Stimulated activated CD8-positive, alpha-beta memory T cell treated with anti-CD3 and anti-CD28 coated beads, Interleukin-4, amount 100 ng/mL, for 24 hours (primary cell): ENCODE data around the gene EGR4.

Source experiments
- DNase-seq: peaks from one replicate; pipeline ENCODE4 v3.0.0-alpha.2; 2020; ENCODE audit warnings: low read depth

The EGR4 gene

DNA sequence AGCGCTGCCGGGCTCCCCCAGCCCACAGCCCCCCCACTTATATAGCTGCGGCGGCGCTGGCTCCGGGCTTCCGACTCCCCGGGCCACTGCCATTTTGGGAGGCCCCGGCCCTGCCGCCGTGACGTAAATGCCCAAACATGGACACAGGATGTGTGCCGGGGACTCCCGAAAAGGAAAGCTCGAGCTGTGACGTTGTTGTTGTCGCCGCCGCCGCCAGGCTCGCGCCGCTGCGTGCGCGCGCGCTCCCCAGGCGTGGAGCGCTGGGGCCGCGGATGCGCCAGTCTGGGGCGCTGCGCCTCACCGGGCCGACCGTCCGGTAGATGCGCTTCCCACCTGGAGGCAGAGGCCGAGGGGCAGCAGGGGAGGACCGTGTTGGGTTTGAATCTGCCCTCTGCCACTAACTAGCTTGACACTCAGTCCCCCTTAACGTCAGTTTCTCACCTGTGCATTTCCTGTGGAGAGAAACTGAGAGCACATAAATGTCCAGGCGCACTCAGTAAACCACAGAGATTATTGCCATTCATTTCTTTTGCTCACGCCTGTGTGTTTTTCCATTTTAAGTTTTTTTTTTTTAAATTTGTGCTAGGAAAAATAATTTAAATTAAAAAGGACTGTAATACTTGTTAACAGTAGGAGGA lies at the start of gene EGR4:
Gene EGR4 (minus strand): TSS at position 15 of the 638 bp plus-strand sequence. CDS start 231 bp downstream, outside the sequence.
- DNase-seq = peak; percentile 79

- no peak for DNase-seq
Measured at GRCh38 chr2:73341039-73341438, 47.7 kb upstream of the EGR4 start.

- no peak for DNase-seq
Measured at GRCh38 chr2:73339201-73339600, 45.9 kb upstream of the EGR4 start.

GRCh38 chr2:73337828-73338227 lies 44.5 kb upstream of the EGR4 start:
- no peak for DNase-seq

- DNase-seq = no peak
Measured at GRCh38 chr2:73334620-73335019, 41.3 kb upstream of the EGR4 start.

- DNase-seq = no peak
Measured at GRCh38 chr2:73334045-73334444, 40.7 kb upstream of the EGR4 start.

- no peak for DNase-seq
Measured at GRCh38 chr2:73333564-73333963, 40.2 kb upstream of the EGR4 start.

DNA sequence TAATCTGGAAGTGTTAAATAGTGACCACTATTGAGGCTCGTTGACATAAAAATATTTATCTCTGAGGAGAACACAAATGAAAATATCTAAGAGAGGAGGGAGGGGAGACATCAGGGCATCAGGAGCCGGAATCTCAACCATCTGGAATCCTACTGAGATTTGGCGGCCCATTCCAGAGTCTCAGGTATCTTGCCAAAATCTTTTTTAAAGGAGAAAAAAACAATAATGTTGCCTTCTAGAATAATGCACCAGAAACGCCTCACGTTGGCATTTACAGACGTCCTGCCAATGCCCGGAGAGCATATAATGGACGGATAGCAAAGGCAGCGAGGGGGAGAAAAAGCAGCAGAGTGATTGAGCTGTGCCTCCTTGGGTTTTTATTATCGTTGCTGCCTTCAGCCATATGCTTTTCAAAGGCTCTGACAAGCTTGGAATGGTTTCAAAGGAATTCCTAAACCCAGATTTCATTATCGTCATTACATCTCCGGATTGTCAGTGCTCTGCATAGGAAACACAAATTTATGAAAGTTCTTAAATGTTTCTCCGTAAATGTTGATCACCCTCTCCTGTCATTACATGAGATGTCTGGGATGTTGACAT lies 30.9 kb upstream of the EGR4 start:
- DNase-seq = no peak

GRCh38 chr2:73323551-73323950 lies 30.2 kb upstream of the EGR4 start:
- DNase-seq = no peak

GRCh38 chr2:73314441-73314840 lies 21.1 kb upstream of the EGR4 start:
- DNase-seq = no peak

GRCh38 chr2:73307720-73308119 lies 14.4 kb upstream of the EGR4 start:
- DNase-seq = no peak

DNA sequence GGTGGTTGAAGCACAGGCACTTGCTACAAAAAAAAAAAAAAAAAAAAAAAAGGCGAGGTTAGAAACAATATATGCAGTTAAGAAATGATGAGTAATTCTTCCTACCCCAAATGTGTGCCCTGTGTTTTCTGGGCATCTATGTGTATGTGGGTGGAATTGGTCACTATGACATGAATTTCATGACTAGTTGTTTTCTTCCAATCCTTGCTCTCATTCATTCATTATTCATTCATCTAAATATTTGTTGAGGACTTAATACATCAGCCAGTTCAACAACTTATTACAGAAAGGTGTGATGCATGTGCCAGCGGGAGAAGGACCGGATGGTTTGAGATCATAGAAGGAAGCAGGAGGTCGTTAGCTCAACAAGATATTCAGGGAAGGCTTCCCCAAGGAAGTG lies 8.3 kb upstream of the EGR4 start:
- no peak for DNase-seq

- DNase-seq = no peak
Measured at GRCh38 chr2:73300926-73301325, 7.6 kb upstream of the EGR4 start.

GRCh38 chr2:73297586-73297985 lies 4.2 kb upstream of the EGR4 start:
- DNase-seq = no peak

- DNase-seq = no peak
Measured at GRCh38 chr2:73297151-73297559, 3.8 kb upstream of the EGR4 start.

DNA sequence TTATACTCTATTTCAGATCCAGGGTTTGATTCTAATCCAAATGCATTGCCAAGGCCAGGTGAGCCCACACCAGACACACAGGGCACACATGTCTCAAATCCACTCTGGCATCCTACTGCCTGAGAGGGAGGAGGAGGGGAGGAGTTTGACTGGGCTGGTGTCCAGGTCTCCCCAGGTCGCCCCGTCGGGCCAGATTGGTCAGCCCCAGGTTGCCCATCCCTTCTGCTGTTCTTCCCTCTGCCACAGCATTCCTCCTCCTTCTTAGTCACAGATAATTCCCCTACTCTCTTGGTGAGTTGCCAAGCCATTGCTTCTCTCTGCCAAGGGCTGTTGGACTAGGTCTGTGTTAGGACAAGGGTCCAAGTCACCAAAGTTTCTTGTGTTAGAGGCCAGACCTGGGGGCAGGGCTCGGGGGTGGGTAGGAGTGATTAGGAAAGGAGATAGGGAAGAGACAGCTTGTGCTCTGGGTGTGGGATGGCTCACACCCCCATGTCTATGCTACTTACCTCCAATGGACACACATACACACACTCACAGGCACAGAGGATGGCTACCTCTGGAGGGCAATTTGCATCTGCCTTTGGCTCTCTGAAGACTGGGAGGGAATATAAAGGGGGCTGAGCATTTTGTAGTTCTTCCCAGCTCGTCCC lies 2.5 kb upstream of the EGR4 start:
- no peak for DNase-seq

- no peak for DNase-seq
Measured at GRCh38 chr2:73294239-73294638, 891 bp upstream of the EGR4 start.

GRCh38 chr2:73292906-73293533 lies 328 bp downstream of the EGR4 start:
- no peak for DNase-seq

DNA sequence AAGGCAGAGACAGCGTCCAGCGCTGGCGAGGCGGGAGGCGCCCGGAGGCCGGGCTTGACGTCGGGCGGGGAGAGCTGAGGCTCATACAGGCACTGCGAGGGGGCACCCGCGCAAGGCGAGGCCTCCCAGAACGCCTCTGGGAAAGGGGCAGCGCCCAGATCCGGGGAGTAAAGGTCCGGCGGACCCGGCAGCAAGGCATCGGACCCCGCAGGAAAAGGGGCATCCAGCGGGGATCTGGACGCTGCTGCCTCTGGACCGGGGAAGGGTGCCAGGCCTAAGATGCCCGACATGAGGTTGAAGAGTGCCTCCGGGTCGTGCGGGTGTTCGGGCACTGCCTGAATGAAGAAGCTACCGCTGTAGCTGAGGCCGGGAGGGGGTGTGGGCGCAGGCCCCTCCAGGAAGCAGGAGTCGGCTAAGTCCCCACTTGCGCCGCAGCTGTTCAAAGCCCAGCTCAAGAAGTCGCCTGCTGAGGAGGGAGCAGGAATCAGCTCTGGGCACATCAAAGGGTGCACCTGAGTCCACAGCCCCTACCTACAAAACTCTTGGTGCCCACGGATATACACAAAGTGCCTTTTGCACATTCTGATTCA lies 937 bp downstream of the EGR4 start:
- DNase-seq = no peak

DNA sequence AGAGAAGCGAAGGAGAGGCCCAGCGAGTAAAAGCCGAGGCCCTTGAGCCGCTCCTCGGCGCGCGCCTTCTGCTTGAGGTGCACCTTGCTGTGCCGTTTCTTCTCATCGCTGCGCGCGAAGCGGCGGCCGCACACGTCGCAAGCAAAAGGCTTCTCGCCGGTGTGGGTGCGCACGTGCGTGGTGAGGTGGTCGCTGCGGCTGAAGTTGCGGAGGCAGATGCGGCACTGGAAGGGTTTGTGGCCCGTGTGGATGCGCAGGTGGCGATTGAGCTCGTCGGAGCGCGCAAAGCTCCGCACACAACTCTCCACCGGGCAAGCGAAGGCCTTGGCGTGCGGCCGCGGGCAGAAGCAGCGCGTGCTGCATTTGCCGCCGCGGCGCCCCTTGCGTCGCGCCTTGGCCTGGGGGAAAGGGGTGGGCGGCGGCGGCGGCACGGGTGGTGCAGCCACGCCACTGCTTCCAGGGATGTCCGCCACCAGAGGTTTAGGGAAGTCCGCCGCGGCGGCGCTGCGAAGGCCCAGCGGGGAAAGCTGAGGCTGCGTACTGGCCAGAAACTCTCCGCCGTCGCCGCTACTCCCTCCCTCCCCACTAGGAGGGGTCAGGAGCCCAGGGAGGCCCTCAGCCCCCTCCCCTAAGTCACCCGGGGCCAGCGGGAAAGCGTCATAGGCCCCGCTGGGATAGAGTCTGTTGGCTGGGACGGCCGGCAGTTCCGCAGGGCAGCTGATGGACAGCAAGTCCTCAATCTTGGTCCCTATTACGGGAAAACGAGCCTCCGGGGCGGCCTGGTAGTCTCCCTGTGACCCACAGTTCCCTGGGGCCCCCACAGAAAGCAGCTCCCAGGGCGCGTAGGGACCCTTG lies 1.7 kb downstream of the EGR4 start:
- DNase-seq = no peak

DNA sequence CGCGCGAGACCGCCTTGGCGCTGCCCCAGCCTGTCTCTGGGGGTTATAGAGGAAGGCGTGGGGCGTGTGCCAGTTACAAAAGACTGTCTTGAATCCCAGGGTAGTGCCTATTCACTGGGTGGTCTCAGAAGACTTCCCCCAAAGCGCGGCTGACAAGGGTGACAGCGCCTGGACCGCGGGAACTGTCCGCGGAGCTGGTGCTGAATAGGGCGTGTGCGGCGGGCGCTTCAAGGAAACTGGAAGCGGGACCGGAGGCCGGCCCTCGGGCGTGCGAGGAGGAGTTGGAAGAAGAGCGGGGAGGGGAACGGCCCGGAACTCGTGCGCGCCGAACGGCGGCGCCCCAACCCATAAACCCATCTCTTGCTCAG lies 2.3 kb downstream of the EGR4 start:
- DNase-seq = no peak
